HepG2 (cell line): ENCODE measurements around the gene TMEM256. TPM values are rescaled to one million over a fixed set of nuclear protein-coding genes. Genes with fewer than 3 reads are reported as not detected.

Experiments used
- ARHGAP35 ChIP-seq: sonication (generic); formaldehyde crosslinking; IDR thresholded peaks from 2 replicates; pipeline ENCODE4 v1.9.0; 2022; ENCODE audit warnings: mild to moderate bottlenecking, inconsistent platforms, moderate library complexity, missing genetic modification reagents, borderline replicate concordance
- ASH2L ChIP-seq: fragments of 300-600, 200-600 bp; sonication (generic); IDR thresholded peaks from 2 replicates; pipeline ENCODE4 v1.7.0; 2017; ENCODE audit warnings: low read depth, mild to moderate bottlenecking, moderate library complexity, mixed read lengths, low read length; ENCODE audit not compliant: insufficient read length
- ATRX ChIP-seq: sonication (generic); formaldehyde crosslinking; IDR thresholded peaks from 2 replicates; pipeline ENCODE4 v1.4.0; 2020; ENCODE audit warnings: missing genetic modification reagents, borderline replicate concordance
- ELK4 ChIP-seq: sonication (generic); formaldehyde crosslinking; IDR thresholded peaks from 2 replicates; pipeline ENCODE4 v1.9.0; 2021; ENCODE audit warnings: missing genetic modification reagents, borderline replicate concordance
- FOXM1 ChIP-seq: sonication (generic); formaldehyde crosslinking; IDR thresholded peaks from 2 replicates; pipeline ENCODE4 v1.5.0; 2020; ENCODE audit warnings: missing genetic modification reagents
- HOMEZ ChIP-seq: IDR thresholded peaks from 2 replicates; pipeline ENCODE4 v1.6.1; 2016; ENCODE audit warnings: low read depth
- KDM4B ChIP-seq: sonication (generic); formaldehyde crosslinking; IDR thresholded peaks from 2 replicates; pipeline ENCODE4 v1.4.0; 2020; ENCODE audit warnings: missing genetic modification reagents
- MED8 ChIP-seq: sonication (generic); formaldehyde crosslinking; IDR thresholded peaks from 2 replicates; pipeline ENCODE4 v1.8.1; 2023; ENCODE audit warnings: mild to moderate bottlenecking, missing genetic modification reagents; ENCODE audit not compliant: insufficient replicate concordance
- NONO ChIP-seq, 2 experiments: fragments of 450-650 bp in 1 of 2; sonication (generic) in 1 of 2; formaldehyde crosslinking in 1 of 2; IDR thresholded peaks in 1 of 2; conservative IDR thresholded peaks in 1 of 2; 2 replicates each; pipeline versions ENCODE4 v1.6.1 to v1.8.0; 2017 to 2022; ENCODE audit warnings: mild to moderate bottlenecking in 1 of 2, missing genetic modification reagents in 1 of 2, moderate library complexity in 1 of 2
- RARA ChIP-seq: IDR thresholded peaks from 2 replicates; pipeline ENCODE4 v1.6.1; 2016; ENCODE audit warnings: missing genetic modification reagents, missing compliant biosample characterization
- SKIL ChIP-seq: sonication (generic); formaldehyde crosslinking; IDR thresholded peaks from 2 replicates; pipeline ENCODE4 v1.8.0; 2022; ENCODE audit warnings: missing genetic modification reagents, mild to moderate bottlenecking, moderate library complexity, borderline replicate concordance
- SP140L ChIP-seq: sonication (generic); formaldehyde crosslinking; IDR thresholded peaks from 2 replicates; pipeline ENCODE4 v1.4.0; 2020; ENCODE audit warnings: missing genetic modification reagents, borderline replicate concordance
- TCF7 ChIP-seq: sonication (generic); IDR thresholded peaks from 2 replicates; pipeline ENCODE4 v1.6.1; 2016; ENCODE audit warnings: antibody characterized with exemption, low read depth
- TOPORS ChIP-seq: sonication (generic); formaldehyde crosslinking; IDR thresholded peaks from 2 replicates; pipeline ENCODE4 v1.8.0; 2023; ENCODE audit warnings: mild to moderate bottlenecking, missing genetic modification reagents
- ZFP36 ChIP-seq: fragments of 150-350 bp; IDR thresholded peaks from 2 replicates; pipeline ENCODE4 v1.6.1; 2018; ENCODE audit warnings: borderline replicate concordance, low read length, low read depth; ENCODE audit not compliant: partially characterized antibody
- ZMAT3 ChIP-seq: sonication (generic); formaldehyde crosslinking; conservative IDR thresholded peaks from 2 replicates; pipeline ENCODE4 v1.7.0; 2021; ENCODE audit warnings: missing genetic modification reagents
- ZMYM2 ChIP-seq: sonication (generic); formaldehyde crosslinking; IDR thresholded peaks from 2 replicates; pipeline ENCODE4 v1.8.0; 2022; ENCODE audit warnings: mild to moderate bottlenecking, missing genetic modification reagents
- ZNF33A ChIP-seq: sonication (generic); formaldehyde crosslinking; IDR thresholded peaks from 2 replicates; pipeline ENCODE4 v1.5.1; 2020; ENCODE audit warnings: missing genetic modification reagents, mild to moderate bottlenecking, moderate library complexity, borderline replicate concordance
- ZSCAN9 ChIP-seq: IDR thresholded peaks from 2 replicates; pipeline ENCODE4 v1.6.1; 2016; ENCODE audit warnings: borderline replicate concordance
- polyA plus RNA-seq, 8 experiments: library from polyadenylated mRNA; depleted of rRNA in 3 of 8; stranded (reverse) in 7 of 8; unstranded in 1 of 8; fragments of >200 nt; fragmentation: Illumina TruSeq in 4 of 8; extraction: Trizol in 4 of 8; gene quantifications; 2 replicates each; pipeline versions ENCODE4 v1.2.1 to v1.2.3, GENCODE V29; 2011 to 2016; ENCODE audit warnings: low read depth in 4 of 8, missing spikeins in 1 of 8, mixed read lengths in 1 of 8; ENCODE audit not compliant: insufficient read depth in 1 of 8
- total RNA-seq, 5 experiments: library from RNA; depleted of rRNA; stranded (reverse); fragments of >200 nt; fragmentation: Illumina TruSeq; extraction: Trizol; gene quantifications; 2 replicates each; pipeline ENCODE4 v1.2.3, GENCODE V29; 2016; ENCODE audit warnings: low read depth in 1 of 5
- TF ChIP-seq, protein P1 (sequence below): sonication (generic); formaldehyde crosslinking; IDR thresholded peaks from 2 replicates; pipeline ENCODE4 v1.8.0; 2022; ENCODE audit warnings: mild to moderate bottlenecking, missing genetic modification reagents, moderate library complexity
- TF ChIP-seq, protein P2 (sequence below): sonication (generic); formaldehyde crosslinking; IDR thresholded peaks from 2 replicates; pipeline ENCODE4 v1.8.0; 2022; ENCODE audit warnings: missing genetic modification reagents, mild to moderate bottlenecking, borderline replicate concordance

Gene TMEM256
- total and polyA plus RNA-seq, 2 of the 13 experiments (the other 11 are each of a cell fraction or from before 2014, with no cell fraction given): 231 to 252 TPM

- TF ChIP-seq RARA (CRISPR knock-in tag) (peak; percentile 51), HOMEZ (no peak; the same call in 1 of the 2 replicates), ELK4 (CRISPR knock-in tag) (no peak), NONO (IDR thresholded peaks at IDR 0.05) (no peak), NONO (CRISPR knock-in tag; conservative IDR thresholded peaks at IDR 0.05) (peak; percentile 78), SKIL (0 out of 2 replicates have a peak, but pooled peaks have one; percentile 33), MED8 (CRISPR knock-in tag) (no peak), ASH2L (peak; percentile 54), TOPORS (CRISPR knock-in tag) (no peak), ARHGAP35 (CRISPR knock-in tag) (no peak), ATRX (CRISPR knock-in tag) (no peak), ZMAT3 (CRISPR knock-in tag) (peak; percentile 75; the same call in 1 of the 2 replicates), ZFP36 (no peak), ZNF33A (CRISPR knock-in tag) (no peak), SP140L (CRISPR knock-in tag) (no peak), ZSCAN9 (CRISPR knock-in tag) (peak; percentile 75; the same call in 1 of the 2 replicates), KDM4B (CRISPR knock-in tag) (no peak), TCF7 (no peak), ZMYM2 (CRISPR knock-in tag) (no peak), FOXM1 (CRISPR knock-in tag) (no peak)
- TF ChIP-seq, protein P1, sequence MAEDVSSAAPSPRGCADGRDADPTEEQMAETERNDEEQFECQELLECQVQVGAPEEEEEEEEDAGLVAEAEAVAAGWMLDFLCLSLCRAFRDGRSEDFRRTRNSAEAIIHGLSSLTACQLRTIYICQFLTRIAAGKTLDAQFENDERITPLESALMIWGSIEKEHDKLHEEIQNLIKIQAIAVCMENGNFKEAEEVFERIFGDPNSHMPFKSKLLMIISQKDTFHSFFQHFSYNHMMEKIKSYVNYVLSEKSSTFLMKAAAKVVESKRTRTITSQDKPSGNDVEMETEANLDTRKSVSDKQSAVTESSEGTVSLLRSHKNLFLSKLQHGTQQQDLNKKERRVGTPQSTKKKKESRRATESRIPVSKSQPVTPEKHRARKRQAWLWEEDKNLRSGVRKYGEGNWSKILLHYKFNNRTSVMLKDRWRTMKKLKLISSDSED (CRISPR knock-in tag): no peak
- TF ChIP-seq, protein P2, sequence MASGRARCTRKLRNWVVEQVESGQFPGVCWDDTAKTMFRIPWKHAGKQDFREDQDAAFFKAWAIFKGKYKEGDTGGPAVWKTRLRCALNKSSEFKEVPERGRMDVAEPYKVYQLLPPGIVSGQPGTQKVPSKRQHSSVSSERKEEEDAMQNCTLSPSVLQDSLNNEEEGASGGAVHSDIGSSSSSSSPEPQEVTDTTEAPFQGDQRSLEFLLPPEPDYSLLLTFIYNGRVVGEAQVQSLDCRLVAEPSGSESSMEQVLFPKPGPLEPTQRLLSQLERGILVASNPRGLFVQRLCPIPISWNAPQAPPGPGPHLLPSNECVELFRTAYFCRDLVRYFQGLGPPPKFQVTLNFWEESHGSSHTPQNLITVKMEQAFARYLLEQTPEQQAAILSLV: peak; percentile 31; the same call in 1 of the 2 replicates
These were observed 41.1 kb upstream of the TMEM256 start, which contains the start of gene CHRNB1 (continued) for GRCh38 chr17:7444682-7445618.
